ENCODE results near the gene SLIT3. TPM values are rescaled to one million over a fixed set of nuclear protein-coding genes. Genes with fewer than 3 reads are reported as not detected.
"Not testable (repeated sequence)": the region's sequence is repeated elsewhere in the genome, so short reads cannot be mapped to it uniquely, and the experiment has no call there.

SLIT3 gene
- total RNA-seq, 4 donors from 2014 or later, result 10.8 to 30.8 (median 18.4) TPM

DNA sequence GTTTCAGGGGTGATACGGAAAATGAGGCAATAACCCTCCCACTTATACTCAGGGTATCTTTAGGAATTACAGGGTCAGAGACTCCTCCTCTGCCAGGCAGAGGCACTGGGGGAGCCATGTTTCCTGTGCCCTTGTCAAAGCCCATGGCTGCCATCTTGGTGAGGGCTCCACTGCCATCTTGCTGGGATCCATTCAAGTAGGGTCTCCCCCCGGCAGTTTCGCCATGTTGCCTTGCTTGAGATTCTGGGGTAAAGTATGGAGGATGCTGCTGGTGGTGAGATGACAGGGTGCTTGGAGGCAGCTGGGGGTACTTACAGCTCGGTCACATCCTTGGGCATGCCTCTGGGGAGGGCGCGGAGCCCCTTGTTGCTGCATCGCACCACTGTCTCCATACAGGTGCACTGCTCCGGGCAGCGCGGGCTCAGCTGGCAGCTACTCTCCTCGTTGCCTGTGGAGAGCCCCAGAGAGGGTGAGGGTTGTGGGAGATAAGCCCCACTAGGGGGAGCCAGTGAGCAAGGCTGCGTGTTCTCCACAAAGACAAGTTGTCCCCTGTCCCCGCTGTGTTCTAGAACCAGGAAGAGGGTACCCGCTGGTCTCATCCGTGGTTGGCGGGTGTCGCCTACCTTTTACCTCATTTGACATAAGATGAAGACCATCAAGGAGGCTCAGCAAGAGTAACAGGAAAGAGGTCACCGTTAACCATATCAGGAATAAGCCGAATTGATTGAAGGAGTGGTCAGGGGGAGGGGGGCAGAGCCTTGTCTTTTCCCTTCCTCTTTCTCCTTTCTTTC, 552.8 kb downstream of the SLIT3 start:
- 72% methylated on average over 14 of the region's 19 CpGs for WGBS
- TF ChIP-seq EP300 (IDR thresholded peaks at IDR 0.05), result no peak
- TF ChIP-seq, protein P1, sequence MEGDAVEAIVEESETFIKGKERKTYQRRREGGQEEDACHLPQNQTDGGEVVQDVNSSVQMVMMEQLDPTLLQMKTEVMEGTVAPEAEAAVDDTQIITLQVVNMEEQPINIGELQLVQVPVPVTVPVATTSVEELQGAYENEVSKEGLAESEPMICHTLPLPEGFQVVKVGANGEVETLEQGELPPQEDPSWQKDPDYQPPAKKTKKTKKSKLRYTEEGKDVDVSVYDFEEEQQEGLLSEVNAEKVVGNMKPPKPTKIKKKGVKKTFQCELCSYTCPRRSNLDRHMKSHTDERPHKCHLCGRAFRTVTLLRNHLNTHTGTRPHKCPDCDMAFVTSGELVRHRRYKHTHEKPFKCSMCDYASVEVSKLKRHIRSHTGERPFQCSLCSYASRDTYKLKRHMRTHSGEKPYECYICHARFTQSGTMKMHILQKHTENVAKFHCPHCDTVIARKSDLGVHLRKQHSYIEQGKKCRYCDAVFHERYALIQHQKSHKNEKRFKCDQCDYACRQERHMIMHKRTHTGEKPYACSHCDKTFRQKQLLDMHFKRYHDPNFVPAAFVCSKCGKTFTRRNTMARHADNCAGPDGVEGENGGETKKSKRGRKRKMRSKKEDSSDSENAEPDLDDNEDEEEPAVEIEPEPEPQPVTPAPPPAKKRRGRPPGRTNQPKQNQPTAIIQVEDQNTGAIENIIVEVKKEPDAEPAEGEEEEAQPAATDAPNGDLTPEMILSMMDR (IDR thresholded peaks at IDR 0.05), result peak in 1 of 2 donors; percentile 36
- no peak for DNase-seq (ENCODE audit: low spot score in 2 of 2)
- no peak overlapping the region for H3K4me3 ChIP-seq
- H3K27ac ChIP-seq, result no peak overlapping the region
- no peaks in the 10 kb centered on the region for H3K27me3 ChIP-seq
- H3K36me3 ChIP-seq, result peaks cover 22% of the 10 kb centered on the region
- no peaks in the 10 kb centered on the region for H3K4me1 ChIP-seq
- no peaks in the 10 kb centered on the region for H3K9me3 ChIP-seq

DNA sequence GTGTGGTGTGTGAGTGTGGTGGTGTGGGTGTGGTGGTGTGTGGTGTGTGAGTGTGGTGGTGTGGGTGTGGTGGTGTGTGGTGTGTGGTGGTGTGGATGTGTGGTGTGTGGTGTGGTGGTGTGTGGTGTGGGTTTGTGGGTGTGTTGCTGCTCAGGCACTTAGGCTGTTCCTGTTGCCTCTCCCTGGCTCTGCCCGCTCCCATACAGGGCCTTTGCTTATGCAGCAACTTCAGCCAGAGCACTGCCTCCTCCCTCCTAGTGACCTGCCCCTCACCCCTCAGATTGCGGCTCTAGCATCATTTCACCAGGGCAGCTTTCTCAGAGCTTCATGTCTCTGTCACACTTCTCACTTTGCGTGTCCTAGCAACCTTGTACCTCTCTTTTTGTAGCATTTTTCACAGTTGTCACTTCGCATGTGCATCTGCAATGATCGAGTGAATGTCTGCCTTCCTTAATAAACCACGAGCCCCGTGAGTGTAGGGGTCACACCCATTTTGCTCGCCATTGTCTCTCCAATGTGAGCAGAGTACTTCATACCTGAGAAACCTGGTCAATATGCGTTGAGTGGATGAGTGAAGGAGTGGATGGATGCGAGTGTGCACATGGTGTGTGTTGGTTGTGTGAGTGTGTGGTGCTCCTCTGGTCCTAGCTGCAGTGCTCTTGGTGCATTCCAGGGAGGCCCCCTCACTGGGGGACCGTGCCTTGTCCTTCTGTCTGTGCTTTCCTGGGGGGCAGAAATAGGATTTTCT, 553.9 kb downstream of the SLIT3 start:
- WGBS, result 86% methylated on average over 11 of the region's 11 CpGs

GRCh38 chr5:168746126-168746892, 554.6 kb downstream of the SLIT3 start:
- not testable (repeated sequence) for H3K27ac ChIP-seq, H3K27me3 ChIP-seq, H3K4me3 ChIP-seq, H3K9me3 ChIP-seq, H3K4me1 ChIP-seq
- DNase-seq (ENCODE audit: low spot score in 2 of 2), result peak in 1 of 2 donors; percentile 24
- 78% methylated on average over 9 of the region's 10 CpGs for WGBS
- H3K36me3 ChIP-seq, result peaks cover 14% of the 10 kb centered on the region

More for the DNA sequence above, 553.9 kb downstream of the SLIT3 start:
- DNase-seq (ENCODE audit: low spot score in 2 of 2), result peak in 1 of 2 donors; percentile 55
- Histone ChIP-seq H3K4me3 (no peak overlapping the region), H3K4me1 (no peaks in the 10 kb centered on the region), H3K9me3 (no peaks in the 10 kb centered on the region), H3K27ac (no peak overlapping the region), H3K36me3 (peaks cover 14% of the 10 kb centered on the region), H3K27me3 (no peaks in the 10 kb centered on the region)
- TF ChIP-seq POLR2A (IDR thresholded peaks at IDR 0.05), result no peak
- TF ChIP-seq POLR2AphosphoS5 (IDR thresholded peaks at IDR 0.05), result no peak
- TF ChIP-seq, protein P1 (IDR thresholded peaks at IDR 0.05), result no peak
- TF ChIP-seq EP300 (IDR thresholded peaks at IDR 0.05), result no peak

- no peak for DNase-seq (ENCODE audit: low spot score in 2 of 2)
- H3K27me3 ChIP-seq, result no peaks in the 10 kb centered on the region
- H3K4me1 ChIP-seq, result no peaks in the 10 kb centered on the region
- no peaks in the 10 kb centered on the region for H3K9me3 ChIP-seq
- H3K36me3 ChIP-seq, result peaks cover 4% of the 10 kb centered on the region
- TF ChIP-seq POLR2A (IDR thresholded peaks at IDR 0.05) (no peak), EP300 (IDR thresholded peaks at IDR 0.05) (no peak), POLR2AphosphoS5 (IDR thresholded peaks at IDR 0.05) (no peak)
- TF ChIP-seq, protein P1 (IDR thresholded peaks at IDR 0.05), result no peak
- no peak overlapping the region for H3K27ac ChIP-seq
- WGBS, result 87% methylated on average over 7 of the region's 7 CpGs
- H3K4me3 ChIP-seq, result no peak overlapping the region
Measured at GRCh38 chr5:168743617-168744016, 557.3 kb downstream of the SLIT3 start.

- not testable (repeated sequence) for H3K4me3 ChIP-seq; H3K4me1 ChIP-seq; H3K36me3 ChIP-seq; H3K9me3 ChIP-seq; H3K27ac ChIP-seq; DNase-seq (ENCODE audit: low spot score in 2 of 2); H3K27me3 ChIP-seq
- 14% methylated on average over 1 of the region's 2 CpGs for WGBS
Measured at GRCh38 chr5:168742311-168742710, 558.6 kb downstream of the SLIT3 start.

GRCh38 chr5:168740811-168741213, 560.1 kb downstream of the SLIT3 start:
- DNase-seq (ENCODE audit: low spot score in 2 of 2), result peak; percentile 77 to 84
- WGBS, result 55% methylated on average over 8 of the region's 8 CpGs

More at GRCh38 chr5:168740811-168741213, 560.1 kb downstream of the SLIT3 start:
- Histone ChIP-seq H3K4me3 (peak overlapping the region; percentile 9), H3K9me3 (no peaks in the 10 kb centered on the region), H3K4me1 (peaks cover 7% of the 10 kb centered on the region), H3K27ac (peak overlapping the region; percentile 64), H3K27me3 (no peaks in the 10 kb centered on the region), H3K36me3 (no peaks in the 10 kb centered on the region)
- TF ChIP-seq POLR2A (IDR thresholded peaks at IDR 0.05) (no peak), POLR2AphosphoS5 (IDR thresholded peaks at IDR 0.05) (peak in 1 of 3 donors; percentile 10)

Measured in suprapubic skin (tissue), 4 donors.